GM12865 (cell line): ENCODE data around the gene GID8.

ENCODE experiments used
- DNase-seq: peaks from one replicate; pipeline ENCODE4 v3.0.0; 2010; ENCODE audit warnings: low read depth
- H3K4me3 ChIP-seq: 2 replicates; pipeline ENCODE4 v1.5.1; 2011; ENCODE audit warnings: mild to moderate bottlenecking, low read depth, low read length, control low read depth
- CTCF ChIP-seq: IDR thresholded peaks from 2 replicates; pipeline ENCODE4 v1.5.1; 2011; ENCODE audit warnings: low read length, control low read depth, low read depth, inconsistent platforms; ENCODE audit not compliant: insufficient read depth; ENCODE audit errors: missing control alignments

Gene GID8

GRCh38 chr20:62902926-62903615 is 34.9 kb upstream of the GID8 start:
- no peak for TF ChIP-seq CTCF
- no peak overlapping the region for H3K4me3 ChIP-seq
- no peak for DNase-seq

GRCh38 chr20:62905536-62906117 is 32.3 kb upstream of the GID8 start:
- DNase-seq = no peak
- no peak for TF ChIP-seq CTCF
- no peak overlapping the region for H3K4me3 ChIP-seq

GRCh38 chr20:62906209-62906608 is 31.7 kb upstream of the GID8 start:
- H3K4me3 ChIP-seq = no peak overlapping the region
- no peak for DNase-seq
- TF ChIP-seq CTCF = no peak

GRCh38 chr20:62906647-62907375 is 31.1 kb upstream of the GID8 start:
- H3K4me3 ChIP-seq = no peak overlapping the region
- no peak for DNase-seq
- TF ChIP-seq CTCF = no peak

GRCh38 chr20:62907384-62908317 is 30.3 kb upstream of the GID8 start:
- peak; percentile 63 for TF ChIP-seq CTCF
- no peak for DNase-seq

GRCh38 chr20:62908971-62909791 is 28.8 kb upstream of the GID8 start:
- TF ChIP-seq CTCF = no peak
- no peak overlapping the region for H3K4me3 ChIP-seq
- no peak for DNase-seq

More at GRCh38 chr20:62907384-62908317, 30.3 kb upstream of the GID8 start:
- no peak overlapping the region for H3K4me3 ChIP-seq
